GM21360 (cell line): ENCODE data around the gene IKZF1.

ENCODE experiments used
- ATAC-seq: cut with Tn5 transposase; IDR thresholded peaks from one replicate; pipeline ENCODE4 v1.9.1; 2021; ENCODE audit warnings: mild to moderate bottlenecking, moderate library complexity; ENCODE audit not compliant: unreplicated experiment

Gene IKZF1

GRCh38 chr7:50282813-50283605 lies 21.5 kb upstream of the IKZF1 start:
- no peak for ATAC-seq

DNA sequence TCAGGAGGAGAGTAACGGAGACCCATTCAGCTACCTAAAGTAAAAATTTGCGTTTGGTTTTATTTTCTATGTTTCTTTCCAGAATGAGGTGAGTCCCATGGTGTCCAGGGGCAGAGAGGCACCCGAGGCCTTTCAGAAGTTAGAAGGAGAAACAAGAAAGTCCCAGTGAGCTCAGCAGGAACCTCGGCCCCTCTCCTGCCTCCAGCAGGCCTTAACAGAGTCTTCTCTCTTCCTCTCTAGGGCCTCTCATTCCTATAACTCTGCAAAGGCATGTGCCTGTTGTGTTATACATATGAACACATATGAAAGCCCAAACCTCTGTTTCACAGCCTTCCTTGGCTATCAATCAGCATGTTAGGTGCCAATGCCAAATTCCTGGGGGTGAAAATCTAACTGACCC lies 20.8 kb upstream of the IKZF1 start:
- no peak for ATAC-seq

DNA sequence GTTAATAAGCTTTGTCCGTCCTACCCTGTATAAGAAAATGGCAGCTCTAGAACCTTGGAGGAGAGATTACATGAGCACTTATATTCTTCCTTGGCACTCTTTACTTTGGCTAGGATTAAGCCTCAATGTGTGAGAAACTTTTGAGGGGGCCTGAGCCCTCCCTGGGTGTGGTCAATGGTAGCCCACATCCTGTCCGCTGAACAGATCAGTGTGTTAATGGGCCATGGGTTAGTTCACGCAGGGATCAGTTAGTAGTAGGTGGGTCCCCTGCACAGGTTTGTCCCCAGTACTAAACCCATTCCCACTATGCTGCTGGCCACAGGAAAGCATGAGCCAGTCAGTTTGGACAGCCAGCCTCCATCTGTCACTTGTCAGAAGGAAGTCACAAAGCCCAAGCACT lies 20.2 kb upstream of the IKZF1 start:
- no peak for ATAC-seq

GRCh38 chr7:50285269-50285668 lies 19.2 kb upstream of the IKZF1 start:
- no peak for ATAC-seq

DNA sequence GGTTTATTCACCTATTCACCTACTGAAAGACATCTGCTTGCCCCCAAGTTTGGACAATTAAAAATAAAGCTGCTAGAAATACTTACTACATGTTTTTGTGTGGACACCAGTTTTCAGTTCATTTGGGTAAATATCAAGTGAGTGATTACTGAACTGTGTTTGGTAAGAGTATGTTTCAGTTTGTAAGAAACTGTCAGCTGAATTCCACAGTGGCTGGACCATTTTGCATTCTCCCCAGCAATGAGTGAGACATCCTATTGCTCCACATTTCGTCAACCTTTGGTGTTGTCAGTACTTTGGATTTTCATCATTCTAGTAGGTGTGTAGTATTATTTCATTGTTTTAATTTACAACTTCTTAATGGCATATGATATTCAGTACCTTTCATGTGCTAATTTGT lies 17.4 kb upstream of the IKZF1 start:
- no peak for ATAC-seq

DNA sequence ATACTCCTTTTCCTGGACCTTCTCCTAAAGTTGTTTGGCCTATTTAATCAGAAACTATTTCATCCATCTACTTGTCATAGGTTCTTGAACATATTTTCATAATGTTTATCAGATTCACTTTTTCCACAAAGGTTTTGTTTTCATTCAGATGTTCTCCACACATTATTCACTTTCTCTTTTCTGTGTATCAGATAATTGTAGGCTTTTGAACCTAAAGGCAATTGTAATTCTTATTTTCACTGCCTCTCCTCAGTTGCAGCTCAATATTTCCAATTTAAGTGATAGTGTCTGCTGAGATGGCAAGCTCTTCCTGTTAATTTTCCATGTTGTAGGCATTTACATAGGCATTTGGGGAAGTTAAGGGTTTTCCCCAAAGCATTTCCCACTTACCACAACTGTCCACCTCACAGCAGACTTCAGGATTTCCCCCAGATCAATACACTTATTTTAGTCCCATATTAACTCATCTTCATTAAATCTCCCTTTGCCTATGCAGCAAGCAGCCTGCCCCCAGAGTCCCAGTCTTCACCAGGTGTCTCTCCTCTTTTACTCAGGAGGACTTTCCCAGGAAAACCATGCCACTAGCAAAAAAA lies 12.3 kb upstream of the IKZF1 start:
- ATAC-seq: no peak

GRCh38 chr7:50292763-50293162 lies 11.8 kb upstream of the IKZF1 start:
- ATAC-seq: no peak

DNA sequence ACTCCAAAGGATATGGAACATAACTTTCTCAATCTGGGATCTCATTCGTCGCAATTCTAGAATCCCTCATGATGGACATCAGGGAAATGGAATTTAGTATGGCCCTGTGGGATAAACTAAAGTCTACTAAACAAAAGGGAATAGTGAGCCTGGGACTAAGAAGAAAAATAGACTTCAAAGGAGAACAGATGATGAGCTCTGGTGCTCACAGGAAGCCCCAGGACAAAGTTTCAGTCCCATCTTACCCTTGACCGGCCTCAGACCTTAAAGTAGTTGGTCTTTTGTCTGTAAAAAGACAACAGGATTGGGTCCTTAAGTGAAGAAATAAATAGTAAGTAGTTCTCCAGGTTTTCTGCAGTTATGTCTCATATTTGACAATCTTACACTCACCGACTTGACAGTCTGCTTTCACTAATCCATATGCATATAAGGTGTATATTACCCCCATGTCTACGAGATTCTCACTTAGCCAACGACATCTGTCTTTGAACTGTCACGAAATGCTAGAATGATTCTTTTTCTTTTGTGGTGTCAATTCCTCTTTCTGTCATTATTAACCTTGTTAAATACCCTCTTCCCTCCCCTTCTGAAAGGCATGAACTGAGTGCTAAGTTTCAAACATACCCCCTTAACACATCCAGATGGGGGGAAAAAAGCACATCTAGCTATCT lies 10.9 kb upstream of the IKZF1 start:
- ATAC-seq: peak; percentile 56

DNA sequence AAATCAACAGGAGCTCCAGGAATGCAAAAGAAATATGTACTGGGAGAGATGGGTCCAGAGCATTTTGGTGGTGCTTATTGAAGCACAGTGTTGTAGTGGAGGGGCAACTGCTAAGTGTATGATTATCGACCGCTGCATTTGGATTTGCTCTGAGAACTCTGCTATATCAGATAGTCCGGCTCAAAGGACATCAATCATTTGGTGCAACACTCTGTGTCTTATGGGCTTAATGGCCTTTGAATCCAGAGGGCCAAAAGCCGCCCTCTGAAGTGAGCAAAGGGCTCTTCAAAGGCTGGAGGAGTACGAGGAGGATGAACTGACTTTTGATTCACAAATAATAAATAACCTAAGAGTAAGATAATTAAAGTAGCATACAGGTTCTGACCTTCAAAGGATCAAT lies 9.4 kb upstream of the IKZF1 start:
- no peak for ATAC-seq

DNA sequence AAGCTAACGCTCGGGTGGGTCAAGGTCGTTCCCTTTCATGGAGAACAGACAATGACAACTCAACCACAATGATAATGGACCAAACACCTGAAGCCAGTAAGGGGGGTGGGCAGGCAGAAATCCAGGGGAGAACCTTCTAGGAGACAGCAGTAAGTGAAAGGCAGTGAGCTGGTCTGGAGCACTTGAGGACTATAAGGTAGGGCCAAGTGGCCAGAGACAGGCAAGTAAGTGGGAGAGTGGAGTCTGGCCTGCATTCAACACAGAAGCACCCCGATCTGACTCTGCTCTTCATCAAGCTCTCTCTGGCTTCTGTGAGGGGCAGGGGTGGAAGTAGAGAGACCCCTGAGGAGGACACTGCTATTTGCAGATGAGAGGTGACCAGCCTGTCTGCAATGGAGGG lies 7.7 kb upstream of the IKZF1 start:
- no peak for ATAC-seq

GRCh38 chr7:50298811-50299562 lies 5.5 kb upstream of the IKZF1 start:
- ATAC-seq: no peak

GRCh38 chr7:50300336-50300735 lies 4.2 kb upstream of the IKZF1 start:
- ATAC-seq: no peak

DNA sequence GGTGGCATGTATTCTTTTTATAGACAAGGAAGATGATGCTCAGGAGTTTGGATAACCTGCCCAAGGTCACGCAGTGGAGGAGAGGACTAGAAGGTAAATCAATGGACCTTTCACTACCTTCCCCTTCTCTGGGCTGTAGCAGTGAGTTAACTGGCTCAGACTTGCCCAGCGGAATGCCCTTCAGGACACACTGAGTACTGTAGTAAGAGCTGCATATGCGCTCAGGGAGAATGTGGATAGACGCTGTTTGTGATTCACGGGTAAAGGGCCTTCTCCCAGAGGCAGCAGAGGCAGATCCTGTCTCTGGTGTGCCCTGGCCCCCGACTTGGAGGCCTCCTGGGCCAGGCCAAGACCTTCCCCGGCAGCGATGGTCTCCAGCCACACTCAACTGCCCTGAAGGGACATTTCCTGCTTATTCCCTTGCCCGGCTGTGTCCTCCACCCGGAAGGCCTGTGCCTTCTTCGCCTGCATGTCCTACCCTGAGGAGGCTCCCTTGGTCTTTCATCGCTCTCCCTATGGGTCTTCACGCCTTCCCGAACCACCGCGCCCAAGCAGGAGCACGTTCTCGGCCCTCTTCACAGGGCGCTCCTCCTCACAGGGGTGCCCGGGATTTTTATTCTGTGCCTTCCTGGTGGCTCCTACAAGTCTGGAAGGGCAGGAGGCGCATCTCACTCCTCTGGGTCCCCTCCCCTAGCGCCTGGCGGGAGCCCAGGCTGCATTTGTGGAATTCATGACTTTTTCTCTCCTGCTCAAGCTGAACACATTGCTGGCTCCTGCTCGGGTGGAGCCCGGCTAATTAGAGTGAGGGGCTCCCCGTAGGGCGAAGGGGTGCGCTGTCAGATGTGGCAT lies 1.8 kb upstream of the IKZF1 start:
- no peak for ATAC-seq

DNA sequence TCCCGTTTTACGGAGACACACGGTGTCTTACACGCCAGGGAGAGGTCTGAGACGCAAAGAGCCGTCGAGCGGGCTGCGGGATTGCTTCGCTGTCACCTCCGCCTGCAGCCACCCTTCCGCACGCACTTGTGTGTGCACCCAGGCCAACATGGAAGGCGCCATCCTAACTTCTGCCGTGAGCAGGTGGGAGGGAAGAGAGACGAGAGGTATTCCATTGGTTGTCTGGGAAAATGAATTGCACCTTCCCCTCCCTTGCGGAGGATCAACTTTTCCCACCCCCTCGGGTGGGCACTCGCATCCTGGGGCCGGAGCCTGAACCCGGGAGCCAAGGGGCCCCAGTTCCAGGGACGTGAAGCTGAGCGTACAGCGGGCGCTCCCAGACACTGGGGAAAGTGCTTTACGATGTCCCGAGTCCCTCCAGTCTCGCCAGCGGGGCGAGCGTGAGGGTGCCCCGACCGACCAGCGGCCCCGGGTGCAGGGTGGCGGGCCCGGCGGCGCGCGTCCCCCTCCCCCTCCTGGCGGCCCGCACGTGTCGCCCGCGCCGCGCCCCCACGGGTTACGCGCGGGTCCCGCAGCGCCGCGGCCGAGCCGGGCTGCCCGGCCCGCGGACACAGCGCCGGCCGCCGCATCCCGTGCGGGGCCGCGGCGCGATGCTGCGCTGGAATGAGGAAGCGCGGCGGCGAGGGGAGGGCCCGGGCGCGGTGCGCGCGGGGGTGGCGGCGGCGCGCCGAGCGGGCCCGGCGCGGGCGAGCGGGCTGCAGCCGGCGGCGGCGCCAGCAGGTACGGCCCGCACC lies 984 bp upstream of the IKZF1 start:
- ATAC-seq: peak; percentile 28

- ATAC-seq: peak; percentile 32
Measured at GRCh38 chr7:50304911-50305582, 531 bp downstream of the IKZF1 start.

DNA sequence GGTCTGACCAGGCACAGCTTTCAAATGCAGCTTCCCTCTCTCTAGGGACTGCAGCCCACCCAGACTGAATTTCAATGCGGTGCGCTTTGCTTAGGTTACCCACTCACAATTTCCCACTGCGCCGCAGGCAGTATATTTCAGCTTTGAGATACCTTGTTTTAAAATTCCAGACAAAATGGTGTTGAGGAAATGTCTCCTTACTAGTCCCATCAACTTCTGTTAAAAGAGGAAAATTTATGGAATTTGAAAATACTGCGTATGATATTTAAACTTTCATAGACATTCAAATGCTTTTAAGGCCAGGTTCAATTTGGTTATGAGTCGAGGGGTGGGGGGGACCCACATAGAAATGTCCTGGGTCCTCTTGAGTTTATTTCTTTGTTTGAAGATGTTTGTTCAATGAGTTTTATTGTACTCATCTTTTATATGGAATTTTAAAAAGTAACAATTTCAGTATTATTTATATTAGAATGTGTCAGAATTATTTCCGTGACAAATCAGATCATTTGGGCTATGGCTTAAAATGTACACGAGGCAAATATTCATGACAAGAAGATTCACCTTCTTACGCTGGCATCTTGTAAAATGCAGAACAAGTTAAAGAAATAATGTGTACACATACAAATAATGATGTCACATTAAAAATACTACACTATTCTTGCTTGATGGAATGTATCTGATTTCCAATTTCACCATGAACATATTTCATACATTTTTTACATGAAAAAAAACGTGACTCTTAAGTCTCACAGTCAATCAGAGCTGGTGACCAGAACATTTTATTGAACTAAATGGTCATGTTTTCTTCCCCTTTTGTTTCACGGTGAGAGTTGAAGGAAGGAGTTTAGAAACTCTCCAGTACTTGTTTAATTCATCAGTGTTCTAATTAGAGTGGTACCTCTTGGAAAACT lies 1.3 kb downstream of the IKZF1 start:
- ATAC-seq: no peak

GRCh38 chr7:50306494-50307367 lies 2.2 kb downstream of the IKZF1 start:
- no peak for ATAC-seq
